ENCODE data around the gene SYNE2.
A peak's percentile ranks its signal among the peaks of the same experiment; 100 is the strongest.

SYNE2 gene

GRCh38 chr14:63852271-63852816 is 460 bp upstream of the SYNE2 start:
- peak overlapping the region; percentile 98 for H3K4me3 ChIP-seq (ENCODE audit: low read length)
- peak overlapping the region; percentile 99 for H3K27ac ChIP-seq (ENCODE audit: low read depth, low read length)
- peaks cover 33% of the 10 kb centered on the region for H3K36me3 ChIP-seq (ENCODE audit: control insufficient read depth, low read length)
- H3K27me3 ChIP-seq (ENCODE audit: control insufficient read depth, low read length) = no peaks in the 10 kb centered on the region
- H3F3A ChIP-seq (ENCODE audit: control insufficient read depth, insufficient read depth) = peaks cover 4% of the 10 kb centered on the region; the same call in 1 of the 2 replicates
- peaks cover 52% of the 10 kb centered on the region for H3K79me2 ChIP-seq (ENCODE audit: control insufficient read depth, low read length)
- H3K4me1 ChIP-seq (ENCODE audit: control insufficient read depth, low read length) = peaks cover 29% of the 10 kb centered on the region
- no peaks in the 10 kb centered on the region for H3K9me3 ChIP-seq (ENCODE audit: control insufficient read depth, insufficient read depth, low read length)
- TF ChIP-seq, protein P1, sequence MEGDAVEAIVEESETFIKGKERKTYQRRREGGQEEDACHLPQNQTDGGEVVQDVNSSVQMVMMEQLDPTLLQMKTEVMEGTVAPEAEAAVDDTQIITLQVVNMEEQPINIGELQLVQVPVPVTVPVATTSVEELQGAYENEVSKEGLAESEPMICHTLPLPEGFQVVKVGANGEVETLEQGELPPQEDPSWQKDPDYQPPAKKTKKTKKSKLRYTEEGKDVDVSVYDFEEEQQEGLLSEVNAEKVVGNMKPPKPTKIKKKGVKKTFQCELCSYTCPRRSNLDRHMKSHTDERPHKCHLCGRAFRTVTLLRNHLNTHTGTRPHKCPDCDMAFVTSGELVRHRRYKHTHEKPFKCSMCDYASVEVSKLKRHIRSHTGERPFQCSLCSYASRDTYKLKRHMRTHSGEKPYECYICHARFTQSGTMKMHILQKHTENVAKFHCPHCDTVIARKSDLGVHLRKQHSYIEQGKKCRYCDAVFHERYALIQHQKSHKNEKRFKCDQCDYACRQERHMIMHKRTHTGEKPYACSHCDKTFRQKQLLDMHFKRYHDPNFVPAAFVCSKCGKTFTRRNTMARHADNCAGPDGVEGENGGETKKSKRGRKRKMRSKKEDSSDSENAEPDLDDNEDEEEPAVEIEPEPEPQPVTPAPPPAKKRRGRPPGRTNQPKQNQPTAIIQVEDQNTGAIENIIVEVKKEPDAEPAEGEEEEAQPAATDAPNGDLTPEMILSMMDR (IDR thresholded peaks at IDR 0.05; ENCODE audit: low read depth, low read length, poor library complexity, severe bottlenecking) = no peak
- no peak for TF ChIP-seq EZH2phosphoT487 (IDR thresholded peaks at IDR 0.05; ENCODE audit: borderline replicate concordance, low read length)
- peak overlapping the region; percentile 95 for H3K4me2 ChIP-seq (ENCODE audit: low read length)
- no peaks in the 10 kb centered on the region for H3K9me2 ChIP-seq (replicated peaks; ENCODE audit: control insufficient read depth, low read length)
- peaks cover 10% of the 10 kb centered on the region; the same call in 1 of the 2 replicates for H4K20me1 ChIP-seq (ENCODE audit: control insufficient read depth, insufficient read depth, low read depth, low read length)

DNA sequence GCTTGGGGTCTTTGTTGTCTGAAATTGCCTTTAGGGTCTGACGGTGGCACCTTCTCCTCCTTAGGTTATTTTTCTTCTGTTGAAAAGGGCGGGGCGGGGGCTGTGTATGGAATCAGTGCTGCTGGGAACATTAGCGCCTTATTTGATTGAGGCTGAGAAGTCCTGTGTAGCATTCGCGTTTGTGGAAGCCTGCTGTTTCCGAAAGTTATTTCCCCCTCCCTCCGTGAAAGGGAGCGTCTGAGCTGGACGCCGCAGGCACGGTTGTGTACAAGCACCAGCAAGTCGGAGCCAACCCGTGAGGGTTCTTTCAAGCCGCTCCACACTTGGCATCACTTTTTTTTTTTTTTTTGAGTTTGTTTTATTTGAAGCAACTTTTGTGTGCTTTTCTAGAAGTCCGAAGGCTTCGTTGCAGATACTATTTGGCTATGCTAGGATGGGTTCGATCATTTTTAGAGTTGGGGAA is 1.1 kb downstream of the SYNE2 start:
- H3F3A ChIP-seq (ENCODE audit: control insufficient read depth, insufficient read depth) = peaks cover 10% of the 10 kb centered on the region
- H3K4me1 ChIP-seq (ENCODE audit: control insufficient read depth, low read length) = peaks cover 43% of the 10 kb centered on the region
- peaks cover 10% of the 10 kb centered on the region; the same call in 1 of the 2 replicates for H4K20me1 ChIP-seq (ENCODE audit: control insufficient read depth, insufficient read depth, low read depth, low read length)
- H3K9me2 ChIP-seq (replicated peaks; ENCODE audit: control insufficient read depth, low read length) = no peaks in the 10 kb centered on the region
- peaks cover 36% of the 10 kb centered on the region for H3K36me3 ChIP-seq (ENCODE audit: control insufficient read depth, low read length)
- no peaks in the 10 kb centered on the region for H3K27me3 ChIP-seq (ENCODE audit: control insufficient read depth, low read length)
- peak overlapping the region; percentile 95 for H3K4me2 ChIP-seq (ENCODE audit: low read length)
- peaks cover 67% of the 10 kb centered on the region for H3K79me2 ChIP-seq (ENCODE audit: control insufficient read depth, low read length)
- H3K4me3 ChIP-seq (ENCODE audit: low read length) = peak overlapping the region; percentile 98
- TF ChIP-seq EZH2phosphoT487 (IDR thresholded peaks at IDR 0.05; ENCODE audit: borderline replicate concordance, low read length) = no peak
- TF ChIP-seq, protein P1 (IDR thresholded peaks at IDR 0.05; ENCODE audit: low read depth, low read length, poor library complexity, severe bottlenecking) = peak; percentile 12
- H3K9me3 ChIP-seq (ENCODE audit: control insufficient read depth, insufficient read depth, low read length) = no peaks in the 10 kb centered on the region
- peak overlapping the region; percentile 99 for H3K27ac ChIP-seq (ENCODE audit: low read depth, low read length)

DNA sequence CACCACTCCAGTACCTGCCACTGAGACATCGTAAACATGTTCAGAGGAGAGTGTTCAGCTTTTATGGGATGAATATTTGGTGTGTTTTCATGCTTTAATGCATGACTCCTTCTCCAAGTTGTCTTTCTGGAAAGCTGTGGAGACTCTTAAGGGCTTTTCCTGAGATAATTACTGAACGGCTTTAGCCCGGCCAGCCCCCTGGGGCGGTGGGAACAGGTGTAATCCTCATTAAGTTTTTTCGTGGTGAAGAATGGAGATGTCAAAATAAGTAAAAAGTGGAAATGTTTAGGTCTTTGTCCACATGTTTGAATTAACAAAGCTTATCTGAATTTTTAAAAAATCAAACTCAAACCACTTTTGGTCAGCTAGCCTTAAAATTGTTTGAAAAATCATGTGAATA is 1.5 kb downstream of the SYNE2 start:
- Histone ChIP-seq H3K4me2 (ENCODE audit: low read length) (peak overlapping the region; percentile 95), H3F3A (ENCODE audit: control insufficient read depth, insufficient read depth) (peaks cover 15% of the 10 kb centered on the region), H3K4me1 (ENCODE audit: control insufficient read depth, low read length) (peaks cover 48% of the 10 kb centered on the region), H3K27ac (ENCODE audit: low read depth, low read length) (peak overlapping the region; percentile 99), H3K36me3 (ENCODE audit: control insufficient read depth, low read length) (peaks cover 38% of the 10 kb centered on the region), H3K9me2 (replicated peaks; ENCODE audit: control insufficient read depth, low read length) (no peaks in the 10 kb centered on the region), H3K9me3 (ENCODE audit: control insufficient read depth, insufficient read depth, low read length) (no peaks in the 10 kb centered on the region), H3K4me3 (ENCODE audit: low read length) (peak overlapping the region; percentile 98), H4K20me1 (ENCODE audit: control insufficient read depth, insufficient read depth, low read depth, low read length) (peaks cover 10% of the 10 kb centered on the region; the same call in 1 of the 2 replicates), H3K27me3 (ENCODE audit: control insufficient read depth, low read length) (no peaks in the 10 kb centered on the region), H3K79me2 (ENCODE audit: control insufficient read depth, low read length) (peaks cover 72% of the 10 kb centered on the region)
- TF ChIP-seq, protein P1 (IDR thresholded peaks at IDR 0.05; ENCODE audit: low read depth, low read length, poor library complexity, severe bottlenecking) = no peak
- TF ChIP-seq EZH2phosphoT487 (IDR thresholded peaks at IDR 0.05; ENCODE audit: borderline replicate concordance, low read length) = no peak
